CD4-positive, alpha-beta T cell treated with Interleukin-6 at 100 ng/mL for 8 hours (primary cell): ENCODE results near the gene SPRR2B.
"Not testable (repeated sequence)": the region's sequence is repeated elsewhere in the genome, so short reads cannot be mapped to it uniquely, and the experiment has no call there.

Source experiments
- DNase-seq: peaks from one replicate; pipeline ENCODE4 v3.0.0-alpha.2; 2020; ENCODE audit warnings: mixed read lengths, low spot score

SPRR2B gene

GRCh38 chr1:153032677-153033308 is 38.6 kb downstream of the SPRR2B start:
- no peak for DNase-seq

GRCh38 chr1:153032073-153032472 is 39.3 kb downstream of the SPRR2B start:
- no peak for DNase-seq

- DNase-seq, result no peak
Observed at GRCh38 chr1:153030895-153031294, 40.5 kb downstream of the SPRR2B start, which contains the start of gene SPRR1B. SPRR1B (plus strand) TSS chr1:153031203; CDS start chr1:153032346, 1,143 bp downstream.

- DNase-seq, result no peak
Observed at GRCh38 chr1:153028766-153029165, 42.6 kb downstream of the SPRR2B start.

GRCh38 chr1:153025797-153026196 is 45.6 kb downstream of the SPRR2B start:
- no peak for DNase-seq

GRCh38 chr1:153024413-153024812 is 47.0 kb downstream of the SPRR2B start:
- no peak for DNase-seq

- no peak for DNase-seq
Observed at GRCh38 chr1:153023109-153023508, 48.3 kb downstream of the SPRR2B start.

- DNase-seq, result not testable (repeated sequence)
Observed at GRCh38 chr1:153022340-153022739, 49.1 kb downstream of the SPRR2B start.

GRCh38 chr1:153021829-153022228 is 49.6 kb downstream of the SPRR2B start:
- not testable (repeated sequence) for DNase-seq
